HL-60 (cell line): ENCODE measurements around the gene TNKS1BP1.
A peak's percentile ranks its signal among the peaks of the same experiment; 100 is the strongest.

ENCODE experiments used
- CTCF ChIP-seq: IDR thresholded peaks from one replicate; pipeline ENCODE4 v1.5.1; 2011; ENCODE audit warnings: low read length, control low read depth, inconsistent platforms; ENCODE audit not compliant: insufficient read depth
- GABPA ChIP-seq: IDR thresholded peaks from 2 replicates; pipeline ENCODE4 v1.6.1; 2012; ENCODE audit warnings: low read depth
- POLR2AphosphoS5 ChIP-seq: IDR thresholded peaks from 2 replicates; pipeline ENCODE4 v1.6.1; 2012; ENCODE audit warnings: low read depth

- TF ChIP-seq CTCF (no peak), POLR2AphosphoS5 (peak; percentile 72), GABPA (no peak)
Observed at GRCh38 chr11:57324886-57325734, at the start of gene TNKS1BP1.
